Tibial nerve (tissue), 4 donors: ENCODE data around the gene TRIL.

Experiments
- EP300 ChIP-seq, 2 donors: sonication (generic); formaldehyde crosslinking; IDR thresholded peaks; one replicate each; pipeline ENCODE4 v1.6.1; 2017; ENCODE audit warnings: antibody characterized with exemption in 2 of 2, mild to moderate bottlenecking in 1 of 2
- POLR2A ChIP-seq, 2 donors: fragments of 450-650 bp; IDR thresholded peaks; one replicate each; pipeline ENCODE4 v1.6.1; 2017; ENCODE audit warnings: antibody characterized with exemption in 2 of 2, mild to moderate bottlenecking in 2 of 2, moderate library complexity in 2 of 2
- TF ChIP-seq, protein P1 (sequence below), 5 experiments: fragments of 200-600 bp in 3 of 5; fragments of 450-650 bp in 2 of 5; sonication (generic) in 3 of 5; IDR thresholded peaks; one replicate each; pipeline ENCODE4 v1.5.1; 2016 to 2019; ENCODE audit warnings: antibody characterized with exemption in 5 of 5, mild to moderate bottlenecking in 3 of 5, moderate library complexity in 2 of 5

DNA sequence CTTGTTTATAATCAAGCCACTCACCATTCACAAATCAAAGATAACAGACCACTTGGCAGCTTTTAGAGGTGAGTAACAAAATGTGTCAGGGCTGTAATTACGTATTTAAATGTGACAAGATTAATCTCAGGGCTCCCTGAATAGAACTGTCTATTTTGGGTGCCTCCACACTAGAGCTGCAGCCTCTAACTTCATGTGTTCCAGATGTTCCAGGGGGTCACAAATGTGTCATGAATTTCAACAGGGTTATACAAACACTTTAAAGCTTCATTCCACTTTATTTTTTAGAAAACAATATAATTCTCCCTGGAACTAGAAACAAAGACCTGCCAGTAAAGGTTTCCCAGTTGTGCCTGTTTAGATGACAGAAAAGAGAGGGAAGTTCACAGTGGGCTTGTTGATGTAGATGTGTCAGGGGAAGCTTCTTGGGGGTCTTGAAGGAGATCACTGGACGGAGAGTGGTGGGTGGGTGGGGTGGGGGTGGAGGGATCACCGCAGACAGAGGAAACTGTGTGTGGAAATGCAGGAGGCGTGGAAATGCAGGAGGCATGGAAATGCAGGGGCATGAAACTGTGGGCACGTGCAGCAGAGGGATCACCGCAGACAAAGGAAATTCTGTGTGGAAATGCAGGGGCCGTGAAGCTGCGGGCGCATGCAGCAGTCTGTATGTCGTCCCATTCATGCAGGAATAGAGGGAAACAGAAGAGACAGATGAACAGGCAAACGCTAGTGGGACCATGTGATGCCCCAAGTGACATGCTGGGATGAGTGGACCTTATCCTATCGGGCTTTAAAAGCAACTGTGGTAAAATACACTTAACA lies 42.0 kb upstream of the TRIL start:
- TF ChIP-seq POLR2A (IDR thresholded peaks at IDR 0.05) (no peak), EP300 (IDR thresholded peaks at IDR 0.05) (no peak)
- TF ChIP-seq, protein P1, sequence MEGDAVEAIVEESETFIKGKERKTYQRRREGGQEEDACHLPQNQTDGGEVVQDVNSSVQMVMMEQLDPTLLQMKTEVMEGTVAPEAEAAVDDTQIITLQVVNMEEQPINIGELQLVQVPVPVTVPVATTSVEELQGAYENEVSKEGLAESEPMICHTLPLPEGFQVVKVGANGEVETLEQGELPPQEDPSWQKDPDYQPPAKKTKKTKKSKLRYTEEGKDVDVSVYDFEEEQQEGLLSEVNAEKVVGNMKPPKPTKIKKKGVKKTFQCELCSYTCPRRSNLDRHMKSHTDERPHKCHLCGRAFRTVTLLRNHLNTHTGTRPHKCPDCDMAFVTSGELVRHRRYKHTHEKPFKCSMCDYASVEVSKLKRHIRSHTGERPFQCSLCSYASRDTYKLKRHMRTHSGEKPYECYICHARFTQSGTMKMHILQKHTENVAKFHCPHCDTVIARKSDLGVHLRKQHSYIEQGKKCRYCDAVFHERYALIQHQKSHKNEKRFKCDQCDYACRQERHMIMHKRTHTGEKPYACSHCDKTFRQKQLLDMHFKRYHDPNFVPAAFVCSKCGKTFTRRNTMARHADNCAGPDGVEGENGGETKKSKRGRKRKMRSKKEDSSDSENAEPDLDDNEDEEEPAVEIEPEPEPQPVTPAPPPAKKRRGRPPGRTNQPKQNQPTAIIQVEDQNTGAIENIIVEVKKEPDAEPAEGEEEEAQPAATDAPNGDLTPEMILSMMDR (IDR thresholded peaks at IDR 0.05), result no peak
